WTC11 (cell line): ENCODE results near the gene MBD3L3.

ENCODE experiments used
- CREB1 ChIP-seq: sonication (generic); formaldehyde crosslinking; IDR thresholded peaks from 2 replicates; pipeline ENCODE4 v1.8.0; 2023; ENCODE audit warnings: mild to moderate bottlenecking, missing genetic modification reagents
- NFYB ChIP-seq: sonication (generic); formaldehyde crosslinking; conservative IDR thresholded peaks from 2 replicates; pipeline ENCODE4 v1.8.0; 2022; ENCODE audit warnings: low read depth, missing genetic modification reagents
- OVOL2 ChIP-seq: fragments of 250-450 bp; sonication (Bioruptor Pico); IDR thresholded peaks from 2 replicates; pipeline ENCODE4 v1.9.0; 2021; ENCODE audit warnings: mild to moderate bottlenecking, borderline replicate concordance
- TF ChIP-seq, protein P1 (sequence below): fragments of 200-600 bp; IDR thresholded peaks from 2 replicates; pipeline ENCODE4 v1.8.0; 2022; ENCODE audit warnings: antibody characterized with exemption

DNA sequence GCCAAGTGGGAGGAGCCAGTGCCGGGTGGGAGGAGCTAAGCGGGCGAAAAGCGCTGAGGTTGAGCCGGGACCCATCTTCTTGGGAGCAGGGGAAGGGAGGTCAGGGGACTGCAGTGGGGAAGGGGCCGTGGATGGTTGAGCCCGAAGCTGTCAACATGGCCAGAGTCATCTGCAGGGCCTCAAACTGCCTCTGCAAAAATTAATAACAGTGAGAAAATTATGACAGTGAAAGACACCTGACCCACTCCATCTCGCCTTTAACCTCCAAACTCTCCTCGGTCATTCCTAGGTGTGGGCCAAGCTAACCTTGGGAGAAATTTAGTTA, 41.1 kb upstream of the MBD3L3 start:
- TF ChIP-seq, protein P1, sequence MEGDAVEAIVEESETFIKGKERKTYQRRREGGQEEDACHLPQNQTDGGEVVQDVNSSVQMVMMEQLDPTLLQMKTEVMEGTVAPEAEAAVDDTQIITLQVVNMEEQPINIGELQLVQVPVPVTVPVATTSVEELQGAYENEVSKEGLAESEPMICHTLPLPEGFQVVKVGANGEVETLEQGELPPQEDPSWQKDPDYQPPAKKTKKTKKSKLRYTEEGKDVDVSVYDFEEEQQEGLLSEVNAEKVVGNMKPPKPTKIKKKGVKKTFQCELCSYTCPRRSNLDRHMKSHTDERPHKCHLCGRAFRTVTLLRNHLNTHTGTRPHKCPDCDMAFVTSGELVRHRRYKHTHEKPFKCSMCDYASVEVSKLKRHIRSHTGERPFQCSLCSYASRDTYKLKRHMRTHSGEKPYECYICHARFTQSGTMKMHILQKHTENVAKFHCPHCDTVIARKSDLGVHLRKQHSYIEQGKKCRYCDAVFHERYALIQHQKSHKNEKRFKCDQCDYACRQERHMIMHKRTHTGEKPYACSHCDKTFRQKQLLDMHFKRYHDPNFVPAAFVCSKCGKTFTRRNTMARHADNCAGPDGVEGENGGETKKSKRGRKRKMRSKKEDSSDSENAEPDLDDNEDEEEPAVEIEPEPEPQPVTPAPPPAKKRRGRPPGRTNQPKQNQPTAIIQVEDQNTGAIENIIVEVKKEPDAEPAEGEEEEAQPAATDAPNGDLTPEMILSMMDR: no peak
- TF ChIP-seq OVOL2 (no peak), CREB1 (CRISPR knock-in tag) (no peak), NFYB (CRISPR knock-in tag) (no peak)
